HG02852 (cell line): ENCODE measurements around the gene SPTBN1.

Source experiments
- ATAC-seq: cut with Tn5 transposase; IDR thresholded peaks from one replicate; pipeline ENCODE4 v1.9.1; 2021; ENCODE audit warnings: mild to moderate bottlenecking, moderate library complexity; ENCODE audit not compliant: unreplicated experiment

Gene SPTBN1

DNA sequence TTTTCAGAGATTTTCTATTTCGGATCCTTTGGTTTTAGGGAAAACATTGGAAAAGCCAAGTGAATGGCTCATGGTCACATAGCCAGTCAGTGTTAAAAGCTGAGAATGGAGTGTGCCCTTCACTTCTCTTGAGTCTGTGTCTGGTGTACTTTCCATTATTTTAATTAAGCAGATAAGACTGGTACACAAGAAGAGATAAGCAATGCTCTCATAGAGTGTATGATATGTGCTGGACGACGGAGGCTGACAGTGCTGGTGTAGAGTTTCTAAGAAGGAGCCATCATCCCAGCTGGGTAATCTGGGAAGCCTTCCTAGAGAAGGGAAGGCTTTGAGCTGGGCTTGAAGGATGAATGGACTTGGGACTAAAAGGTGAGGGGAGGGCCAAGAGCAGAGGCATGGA lies 93.3 kb downstream of the SPTBN1 start:
- ATAC-seq: no peak

DNA sequence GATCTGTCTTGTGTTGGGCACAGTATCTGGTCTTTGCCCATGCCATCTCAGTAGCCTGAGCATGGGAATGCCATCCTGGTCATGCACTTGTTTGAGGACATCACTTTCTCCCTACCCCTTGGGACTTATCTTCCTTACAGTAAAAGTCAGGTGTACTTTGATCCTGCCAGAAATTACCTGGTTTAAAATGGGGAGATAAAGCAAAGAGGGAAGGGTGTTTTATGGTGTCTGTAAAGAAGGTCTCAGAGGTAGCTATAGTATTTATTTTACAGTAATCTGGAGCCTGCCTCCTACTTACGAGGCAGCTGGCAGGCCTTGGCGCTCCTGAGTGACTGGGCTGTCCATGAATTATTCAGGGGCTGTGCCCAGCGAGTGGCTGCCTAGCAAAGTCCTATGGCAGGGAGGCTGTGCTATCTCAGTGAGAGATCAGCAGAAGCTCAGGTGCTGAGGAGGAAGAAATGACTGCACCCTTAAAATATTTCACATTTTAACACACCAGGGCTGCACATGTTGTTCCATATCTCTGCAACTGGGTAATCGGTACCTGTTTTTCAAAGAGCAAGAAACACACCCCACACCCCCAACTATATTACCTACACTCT lies 93.9 kb downstream of the SPTBN1 start:
- ATAC-seq: no peak

DNA sequence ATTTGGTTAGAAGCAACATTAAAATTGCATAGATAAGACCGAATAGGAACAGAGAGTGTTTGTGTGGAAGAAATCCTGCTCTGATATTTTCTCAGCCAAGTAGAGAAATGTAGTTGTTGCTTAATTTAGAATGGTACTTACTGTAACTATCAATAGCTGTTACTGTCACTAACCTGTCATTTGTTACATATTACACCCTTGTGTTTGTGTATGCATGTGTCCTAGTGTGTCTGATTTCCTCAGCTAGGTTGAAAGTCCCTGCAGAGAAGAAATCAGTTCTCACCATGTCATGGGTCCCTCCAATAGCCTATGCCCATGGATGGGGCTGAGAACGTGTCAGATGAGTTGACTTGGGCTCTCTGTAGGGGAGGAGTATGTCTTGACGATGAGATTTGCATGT lies 94.4 kb downstream of the SPTBN1 start:
- no peak for ATAC-seq

DNA sequence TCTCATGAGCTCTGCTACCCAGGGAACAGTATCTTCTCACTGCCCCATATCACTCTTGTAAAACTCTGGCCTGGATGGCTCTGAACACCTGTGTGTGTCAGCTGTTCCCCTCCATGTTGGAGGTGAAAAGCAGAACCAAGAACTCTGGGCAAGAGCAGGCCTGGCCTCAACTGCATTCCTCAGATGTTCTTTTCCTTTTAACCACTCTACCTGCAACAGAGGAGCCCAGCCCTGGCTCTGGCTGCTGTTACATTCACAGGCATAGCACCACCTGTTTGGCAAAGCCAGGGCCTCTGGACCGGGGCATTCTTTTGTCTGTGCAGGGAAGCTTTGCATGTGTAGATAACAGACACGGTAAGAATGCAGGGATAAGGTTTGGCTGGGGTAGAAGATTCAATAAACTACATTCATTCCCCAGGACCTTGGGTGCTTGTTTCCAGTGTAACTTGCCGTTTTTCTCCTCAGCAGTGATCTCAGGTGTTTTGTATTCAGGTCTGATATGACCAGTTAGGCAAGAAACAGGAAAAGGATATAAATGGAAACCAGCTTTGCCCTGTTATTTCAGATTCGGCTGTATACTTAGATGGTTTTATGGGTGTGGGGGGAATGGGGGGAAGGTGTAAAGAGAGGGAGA lies 95.1 kb downstream of the SPTBN1 start:
- ATAC-seq: peak; percentile 68

DNA sequence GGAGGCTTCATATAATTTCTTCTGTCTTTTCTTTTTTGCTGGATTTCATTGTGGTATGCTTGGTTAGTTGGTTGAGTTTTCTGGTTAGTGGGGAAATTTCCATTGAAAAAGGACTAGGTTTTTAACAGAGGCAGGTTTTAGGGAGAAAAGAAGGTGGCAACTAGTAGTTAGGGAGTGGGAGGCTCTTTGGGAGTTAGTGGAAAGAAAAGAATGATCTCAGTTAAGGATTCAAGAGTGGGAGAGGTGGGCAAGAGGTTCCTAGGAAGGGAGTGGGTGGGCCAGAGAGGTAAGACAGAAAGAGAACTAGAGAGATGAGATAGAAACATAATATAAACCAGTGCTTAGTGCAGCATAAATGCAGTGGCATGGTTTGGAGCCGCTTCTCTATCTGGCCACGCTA lies 96.9 kb downstream of the SPTBN1 start:
- no peak for ATAC-seq

DNA sequence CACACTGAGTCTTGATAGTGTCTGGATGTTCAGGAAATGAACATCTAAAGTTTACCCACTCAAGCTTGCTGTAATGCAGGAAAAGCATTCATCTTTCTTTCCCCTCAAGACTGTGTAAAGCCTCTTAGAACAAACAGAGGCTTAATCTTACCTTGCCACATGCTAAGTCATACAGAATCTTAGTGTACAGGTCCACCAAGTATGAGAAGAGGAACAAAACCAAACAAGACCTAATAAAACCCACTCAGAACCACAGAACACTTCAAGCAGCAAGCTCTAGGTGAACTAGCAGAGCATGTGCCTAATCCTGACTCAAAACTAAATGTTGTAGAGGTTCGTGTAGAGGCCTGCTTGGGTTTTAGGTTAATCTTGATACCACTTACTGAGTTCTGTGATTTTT lies 97.6 kb downstream of the SPTBN1 start:
- no peak for ATAC-seq

DNA sequence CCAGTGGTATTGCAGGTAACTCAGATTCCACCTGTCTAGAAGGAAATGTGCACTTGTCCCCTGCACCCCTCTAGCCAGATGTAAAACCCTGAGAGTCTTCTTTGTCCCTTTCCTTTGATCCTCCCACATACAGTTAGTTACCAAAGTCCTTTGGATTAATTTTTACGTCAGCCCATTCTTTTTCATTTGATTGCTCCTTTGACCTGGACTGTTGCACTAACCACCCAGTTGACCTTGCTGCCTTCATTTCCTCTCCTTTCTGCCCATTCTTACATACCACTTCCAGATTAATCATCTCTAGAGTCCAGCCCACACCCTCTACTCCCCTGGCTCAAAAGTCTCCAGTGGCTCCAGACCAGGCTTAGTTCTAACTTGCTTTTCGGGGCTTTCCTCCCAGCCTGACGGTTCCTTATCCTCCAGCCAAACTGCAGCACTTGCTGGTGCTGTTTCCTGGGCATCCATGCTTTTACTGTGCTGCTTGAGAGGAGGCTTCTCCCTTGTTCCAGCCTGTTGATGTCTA lies 99.3 kb downstream of the SPTBN1 start:
- ATAC-seq: no peak

DNA sequence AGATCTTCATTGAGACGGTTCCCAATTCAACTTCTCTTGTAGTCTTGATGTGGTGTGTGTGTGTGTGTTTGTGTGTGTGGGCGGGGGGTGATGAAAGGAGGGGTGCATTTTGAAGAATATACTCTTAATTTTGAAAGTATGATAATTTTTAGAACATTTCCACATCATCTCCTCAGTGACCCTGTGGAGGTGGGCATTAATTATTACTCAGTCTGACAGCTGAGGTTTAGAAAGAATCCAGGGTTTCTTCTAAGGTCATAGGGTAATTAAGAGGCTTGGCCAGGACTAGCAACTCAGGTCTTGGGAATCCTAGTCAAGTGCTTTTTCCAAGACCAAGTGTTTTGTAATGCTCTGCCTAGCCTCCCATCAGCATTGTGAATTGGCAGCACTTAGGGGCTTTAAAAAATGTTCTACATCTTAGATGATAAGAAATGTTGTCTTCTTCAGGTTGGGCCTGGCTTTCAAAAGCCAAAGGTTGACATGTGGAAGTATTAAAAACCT lies 100.5 kb downstream of the SPTBN1 start:
- ATAC-seq: no peak

DNA sequence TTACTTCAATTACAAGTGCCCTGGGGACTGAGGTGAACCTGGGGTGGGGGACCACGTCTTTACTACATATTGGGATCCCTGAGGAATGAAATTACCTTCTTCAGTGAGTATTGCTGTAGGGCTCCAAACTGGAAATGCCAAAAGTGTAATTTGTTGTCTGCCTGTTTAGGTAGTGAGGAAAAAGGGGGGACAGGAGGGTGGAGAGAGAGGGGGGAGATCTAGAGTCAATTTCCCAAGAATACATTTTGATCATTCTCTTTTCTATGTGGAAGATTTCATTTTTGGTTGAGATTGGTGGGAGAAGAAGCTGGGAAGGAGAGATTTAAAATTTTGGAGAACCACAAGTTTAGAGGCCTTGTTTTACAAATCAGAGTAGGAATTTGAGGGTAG lies 101.1 kb downstream of the SPTBN1 start:
- no peak for ATAC-seq

DNA sequence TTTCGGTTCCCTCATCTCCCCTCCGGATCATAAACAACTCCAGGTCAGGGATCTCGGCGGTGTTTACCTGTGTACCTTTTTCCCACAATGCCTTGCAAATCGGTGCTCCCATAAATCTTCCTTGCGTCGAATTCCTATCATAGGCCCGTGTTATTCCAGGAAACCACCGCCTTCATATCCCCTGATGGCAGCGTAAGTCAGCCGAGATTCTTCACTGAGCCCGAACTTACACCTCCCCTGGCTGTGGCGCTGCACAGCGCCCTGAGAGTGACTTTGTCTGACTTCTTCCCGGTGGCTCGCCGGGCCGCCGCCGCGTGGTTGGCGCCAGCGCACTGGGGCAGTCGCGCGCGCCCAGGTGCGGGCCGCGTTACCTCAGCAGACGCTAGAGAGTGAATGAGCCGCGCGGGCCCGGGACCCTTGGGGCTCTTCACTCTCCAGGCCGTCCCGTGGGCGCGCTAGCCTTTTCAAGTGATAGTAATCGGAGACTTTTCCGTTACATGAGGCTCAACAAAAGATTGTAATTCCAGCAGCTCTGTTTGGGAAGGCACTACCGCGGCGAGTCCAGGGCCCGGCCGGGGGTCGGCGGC lies 101.6 kb downstream of the SPTBN1 start:
- peak; percentile 42 for ATAC-seq

DNA sequence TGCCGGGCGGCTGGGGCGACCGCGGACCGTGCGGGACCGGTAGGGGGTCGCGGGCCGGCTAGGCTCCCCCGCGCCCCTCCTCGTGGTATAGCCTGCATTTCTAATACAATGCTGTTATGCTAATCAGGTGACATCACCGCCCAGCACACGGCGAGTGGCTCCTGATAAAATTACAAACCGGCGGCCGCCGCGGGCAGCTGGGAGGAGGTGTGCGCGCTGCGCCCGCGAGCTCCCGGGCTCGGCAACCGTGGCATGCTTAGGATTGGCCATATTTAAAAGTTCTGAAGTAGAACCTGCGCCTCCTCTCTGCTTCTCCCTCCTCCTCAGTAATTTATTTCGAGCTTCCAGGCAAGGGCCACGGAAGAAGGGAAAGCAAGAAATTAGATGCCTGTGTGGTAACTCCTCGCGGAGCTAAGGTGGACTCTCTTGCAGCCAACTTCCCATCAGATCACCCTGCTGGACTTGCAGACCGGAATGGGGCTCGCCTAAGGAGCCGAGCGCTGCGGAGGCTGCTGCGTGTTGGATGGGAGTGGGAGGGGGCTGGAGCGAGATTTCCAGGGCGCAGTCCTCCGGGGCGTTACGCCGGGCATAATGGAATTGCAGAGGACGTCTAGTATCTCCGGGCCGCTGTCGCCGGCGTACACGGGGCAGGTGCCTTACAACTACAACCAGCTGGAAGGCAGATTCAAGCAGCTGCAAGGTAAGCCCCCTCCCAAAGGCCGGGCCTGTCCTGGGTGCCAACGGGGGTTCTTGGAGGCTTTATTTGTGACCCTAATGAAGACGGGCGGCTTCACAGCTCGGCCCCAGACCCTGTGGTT lies 102.3 kb downstream of the SPTBN1 start:
- peak; percentile 51 for ATAC-seq

DNA sequence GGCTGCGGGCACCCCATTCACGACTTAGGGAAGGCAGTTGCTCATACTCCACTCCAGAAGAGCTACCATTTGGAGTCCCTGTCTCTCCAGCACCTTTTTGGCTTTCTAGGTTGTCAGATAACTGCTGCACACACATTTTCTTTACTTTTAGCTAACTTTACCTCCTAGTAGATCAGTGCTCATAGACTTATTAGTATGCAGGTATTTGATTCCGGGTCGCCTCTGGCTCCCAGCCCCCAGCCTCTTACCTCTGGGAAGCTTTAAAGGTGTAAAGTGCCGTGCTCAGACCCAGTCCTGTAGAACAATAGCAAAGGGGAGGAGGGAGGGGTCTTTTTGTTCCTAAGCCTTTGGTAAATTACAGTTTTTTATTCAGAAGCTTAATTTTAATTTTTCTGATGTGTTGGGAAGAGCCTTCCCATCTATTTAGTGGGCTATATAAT lies 102.9 kb downstream of the SPTBN1 start:
- no peak for ATAC-seq

DNA sequence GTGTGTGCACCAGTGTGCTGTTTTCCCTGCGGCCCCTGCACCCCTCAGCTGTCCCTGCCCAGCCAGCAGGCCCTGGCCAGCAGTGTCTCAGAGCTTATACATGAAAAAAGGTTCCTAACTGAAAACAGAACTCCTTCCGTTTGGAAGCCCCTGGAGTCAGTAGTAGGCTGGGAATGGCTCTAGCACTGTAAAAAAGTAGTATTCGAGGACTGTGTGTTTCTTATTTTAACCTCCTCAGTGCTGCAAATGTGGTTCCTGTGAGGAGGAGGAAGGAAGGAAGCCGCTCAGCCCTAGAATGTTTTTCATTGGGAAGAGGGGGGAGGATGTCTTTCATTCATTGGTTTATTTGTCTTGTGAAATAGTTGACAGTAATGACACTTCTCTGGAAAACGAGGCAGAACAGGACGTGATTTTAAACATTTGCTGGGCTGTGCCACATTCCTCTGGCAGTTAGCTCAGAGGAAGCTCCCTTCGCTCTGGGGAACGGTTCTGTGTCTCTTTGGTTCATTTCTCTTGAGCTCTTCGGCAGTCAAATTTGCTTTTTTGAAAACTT lies 103.5 kb downstream of the SPTBN1 start:
- ATAC-seq: no peak

DNA sequence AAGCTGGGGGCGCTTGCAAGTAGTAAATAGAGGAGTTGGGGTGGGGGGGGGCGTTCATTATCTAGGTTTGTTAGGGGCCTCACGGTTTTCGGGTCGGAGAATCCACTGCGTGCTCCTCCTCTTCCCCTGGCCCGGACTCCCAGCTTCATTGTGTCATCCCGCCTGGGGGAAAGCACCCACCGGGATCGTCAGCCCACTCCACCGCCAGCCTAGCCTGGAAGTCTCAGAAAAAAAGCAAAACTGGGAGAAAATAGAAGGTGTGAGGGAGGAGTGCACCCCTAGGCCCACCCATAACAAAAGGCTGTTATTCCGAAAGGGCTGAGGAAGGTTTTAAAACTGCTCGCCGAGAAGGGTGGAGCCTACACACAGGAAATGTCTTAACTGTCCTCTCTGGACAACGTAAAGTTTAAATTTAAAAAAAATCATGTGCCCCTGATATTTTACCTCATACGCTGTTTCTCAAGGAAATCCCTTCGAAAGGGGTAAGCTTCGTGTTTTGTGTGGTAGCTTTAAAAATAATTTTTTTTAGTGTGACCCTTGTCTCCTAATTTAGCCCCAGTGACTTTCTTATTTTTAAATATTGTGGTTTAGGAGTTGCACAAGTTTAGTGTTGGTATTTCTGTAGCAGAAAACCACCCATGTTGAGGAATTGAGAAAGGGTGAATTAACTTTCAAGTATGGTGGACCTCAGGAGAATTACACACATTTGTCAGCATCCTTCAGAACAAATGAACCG lies 104.2 kb downstream of the SPTBN1 start:
- ATAC-seq: peak; percentile 42

DNA sequence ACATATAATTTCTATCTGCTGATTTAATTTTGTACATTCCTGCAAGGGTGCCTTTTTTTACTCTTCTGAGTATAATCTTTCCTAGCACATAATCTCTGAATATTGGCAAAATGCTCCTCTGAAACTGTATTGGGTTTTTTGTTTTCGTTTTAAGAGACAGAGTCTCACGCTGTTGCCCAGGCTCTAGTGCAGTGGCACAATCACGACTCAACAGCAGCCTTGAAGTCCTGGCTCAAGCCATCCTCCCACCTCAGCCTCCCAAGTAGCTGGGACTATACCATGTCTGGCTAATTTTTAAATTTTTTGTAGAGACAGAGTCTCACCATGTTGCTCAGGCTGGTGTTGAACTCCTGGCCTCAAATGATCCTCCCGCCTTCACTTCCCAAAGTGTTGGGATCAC lies 104.9 kb downstream of the SPTBN1 start:
- no peak for ATAC-seq

DNA sequence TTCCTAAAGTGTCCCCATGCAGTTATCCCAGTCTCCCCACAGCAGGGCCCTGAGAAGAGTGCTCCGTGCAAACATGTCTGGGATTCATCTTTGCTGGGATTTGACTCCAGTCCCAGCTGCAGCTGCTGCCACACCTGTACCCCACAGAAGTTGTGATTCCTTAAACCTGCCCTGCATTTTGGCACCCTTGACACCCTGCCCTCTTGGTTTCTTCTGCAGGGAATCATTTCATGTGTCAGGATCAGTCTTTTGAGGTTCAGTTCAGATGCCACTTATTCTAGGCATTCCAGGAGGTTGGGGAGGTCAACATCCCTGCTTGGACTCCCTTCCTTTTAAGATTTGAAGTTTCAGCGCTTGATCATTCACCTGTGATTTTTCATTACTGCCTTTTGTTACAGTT lies 108.3 kb downstream of the SPTBN1 start:
- ATAC-seq: no peak

DNA sequence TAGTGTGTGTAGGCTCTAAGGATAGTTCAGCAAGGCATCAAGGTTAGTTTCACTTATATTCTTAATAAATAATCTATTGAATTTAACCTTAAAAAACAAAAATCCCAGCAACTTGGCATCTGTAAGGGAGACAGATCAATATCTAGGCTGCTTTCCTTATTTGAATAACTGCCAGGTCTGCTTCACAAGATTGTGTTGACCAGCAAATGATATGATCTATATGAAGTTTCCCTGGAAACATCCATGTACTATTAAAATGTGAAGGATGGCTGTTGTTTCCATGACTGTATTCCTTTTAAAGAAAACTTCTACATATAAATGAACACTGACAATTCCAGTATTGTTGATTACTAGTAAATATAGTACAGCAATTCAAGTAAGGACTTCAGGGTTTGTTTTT lies 109.4 kb downstream of the SPTBN1 start:
- no peak for ATAC-seq

DNA sequence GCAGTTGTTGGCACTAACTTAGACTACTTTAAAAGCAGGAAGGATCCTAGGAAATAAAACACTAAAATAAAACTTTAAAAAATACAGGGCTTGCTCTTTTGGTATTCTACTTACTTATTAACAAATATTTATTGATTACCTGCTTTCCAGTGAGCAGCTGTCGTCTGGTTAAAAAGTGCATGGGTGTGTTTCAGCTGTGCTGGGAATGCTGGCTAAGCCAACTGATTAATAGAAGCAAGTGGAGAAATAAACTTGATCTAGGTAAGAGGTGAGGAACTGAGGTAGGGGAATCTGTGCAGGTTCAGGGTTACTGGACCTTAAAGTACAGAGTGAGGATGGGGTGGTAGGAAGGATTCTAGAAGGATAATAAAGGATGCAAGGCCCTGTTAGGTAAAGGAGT lies 110.8 kb downstream of the SPTBN1 start:
- no peak for ATAC-seq

DNA sequence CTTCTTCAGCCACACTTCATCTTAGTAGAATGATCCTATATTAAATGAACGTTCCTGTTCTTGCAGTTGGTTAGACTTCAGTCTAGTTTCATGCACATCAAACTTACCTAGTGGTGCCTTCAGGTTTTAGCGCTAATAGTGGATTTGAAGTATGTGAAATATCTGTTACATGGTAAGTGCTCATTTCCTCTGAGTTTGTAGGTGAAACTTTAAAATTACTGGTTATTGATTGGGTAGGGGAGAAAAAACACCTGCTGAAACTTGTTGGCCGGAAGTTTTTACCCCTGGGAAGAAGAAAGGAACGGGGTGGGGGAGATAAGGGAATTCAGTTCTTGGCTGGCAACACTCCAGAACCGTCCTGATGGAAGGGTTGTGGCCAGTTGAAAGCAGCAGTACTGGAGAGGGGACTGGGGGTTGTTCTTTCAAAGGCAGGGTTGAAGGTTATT lies 112.8 kb downstream of the SPTBN1 start:
- no peak for ATAC-seq

DNA sequence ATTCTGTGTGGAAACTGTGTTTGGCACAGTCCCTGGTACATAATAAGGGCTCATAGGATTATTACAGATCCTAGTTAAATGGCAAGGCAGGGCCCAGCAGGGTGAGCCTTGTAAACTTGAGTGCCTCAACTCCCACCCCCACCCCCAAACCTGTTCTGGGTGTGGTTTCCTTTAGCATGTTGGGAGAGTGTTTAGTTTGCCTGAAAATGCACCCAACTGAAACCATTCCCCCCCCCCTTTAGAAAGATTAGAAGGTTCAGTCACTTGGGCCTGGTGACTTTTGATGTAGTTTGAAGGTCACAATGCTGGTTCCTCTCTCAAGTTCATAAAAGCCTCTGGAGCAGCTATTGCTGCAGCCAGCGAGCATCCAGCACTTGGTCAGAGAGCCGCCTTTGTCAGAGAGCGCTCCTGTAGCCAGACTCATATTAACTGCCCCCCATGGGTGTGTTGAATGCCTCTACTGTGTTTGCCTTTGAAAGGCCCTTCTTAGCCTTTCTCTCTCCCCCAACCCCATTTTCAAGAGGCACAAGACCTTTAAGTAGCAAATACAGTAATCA lies 113.7 kb downstream of the SPTBN1 start:
- ATAC-seq: peak; percentile 24
